K562 (cell line): Measurements from ENCODE around the gene LACTBL1.

Experiments
- CBFB ChIP-seq: sonication (generic); formaldehyde crosslinking; IDR thresholded peaks from 2 replicates; pipeline ENCODE4 v1.4.0; 2020; ENCODE audit warnings: mild to moderate bottlenecking, missing genetic modification reagents
- CREBBP ChIP-seq: IDR thresholded peaks from one replicate; pipeline ENCODE4 v1.6.1; 2012; ENCODE audit warnings: low read depth, mild to moderate bottlenecking, control low read depth, inconsistent platforms, low read length
- JUND ChIP-seq, 2 experiments: IDR thresholded peaks; 2 replicates in 1 of 2; 3 replicates in 1 of 2; pipeline ENCODE4 v1.6.1; 2011; ENCODE audit warnings: borderline replicate concordance in 2 of 2, low read depth in 2 of 2, low read length in 2 of 2, improper control_type of control experiment in 1 of 2, missing biosample characterization in 1 of 2, missing genetic modification characterization in 1 of 2, missing genetic modification reagents in 1 of 2
- MYC ChIP-seq, 2 experiments: fragments of 250-450 bp in 1 of 2; sonication (Bioruptor Pico) in 1 of 2; IDR thresholded peaks; 2 replicates each; pipeline versions ENCODE4 v1.5.1 to v1.6.1; 2012 to 2021; ENCODE audit warnings: low read depth in 2 of 2, borderline replicate concordance in 1 of 2, improper control_type of control experiment in 1 of 2, low read length in 1 of 2, mild to moderate bottlenecking in 1 of 2, moderate library complexity in 1 of 2
- PHF8 ChIP-seq: fragments of 200-600 bp; sonication (generic); IDR thresholded peaks from 2 replicates; pipeline ENCODE4 v1.6.1; 2012; ENCODE audit warnings: mixed run types, mild to moderate bottlenecking, inconsistent platforms, low read length, moderate library complexity, borderline replicate concordance
- SIN3A ChIP-seq, 2 experiments: fragments of 150-350 bp in 1 of 2; IDR thresholded peaks; 2 replicates each; pipeline ENCODE4 v1.6.1; 2011 to 2016; ENCODE audit warnings: borderline replicate concordance in 2 of 2, low read depth in 2 of 2, low read length in 2 of 2, mild to moderate bottlenecking in 2 of 2, moderate library complexity in 2 of 2; ENCODE audit not compliant: control insufficient read depth in 1 of 2
- STAG1 ChIP-seq: sonication (generic); formaldehyde crosslinking; IDR thresholded peaks from 2 replicates; pipeline ENCODE4 v1.5.0; 2020; ENCODE audit warnings: missing genetic modification reagents, borderline replicate concordance
- TRIM28 ChIP-seq: fragments of 450-650 bp; IDR thresholded peaks from 2 replicates; pipeline ENCODE4 v1.6.1; 2017
- ZBTB8A ChIP-seq: fragments of 450-650 bp; IDR thresholded peaks from 2 replicates; pipeline ENCODE4 v1.6.1; 2018; ENCODE audit warnings: mild to moderate bottlenecking, moderate library complexity; ENCODE audit not compliant: partially characterized antibody
- ZNF311 ChIP-seq: fragments of 250-450 bp; sonication (Bioruptor Pico); IDR thresholded peaks from 2 replicates; pipeline ENCODE4 v1.4.0; 2020; ENCODE audit warnings: mild to moderate bottlenecking, moderate library complexity
- ZNF384 ChIP-seq: IDR thresholded peaks from 2 replicates; pipeline ENCODE4 v1.6.1; 2012; ENCODE audit warnings: low read depth, low read length, improper control_type of control experiment
- ZNF444 ChIP-seq: fragments of 250-450 bp; sonication (Bioruptor Pico); IDR thresholded peaks from 2 replicates; pipeline ENCODE4 v1.4.0; 2020; ENCODE audit warnings: mild to moderate bottlenecking, moderate library complexity
- ZNF57 ChIP-seq: fragments of 450-650 bp; formaldehyde crosslinking; IDR thresholded peaks from 2 replicates; pipeline ENCODE4 v1.4.0; 2020; ENCODE audit warnings: mild to moderate bottlenecking, moderate library complexity
- TF ChIP-seq, protein P1 (sequence below), 3 experiments: IDR thresholded peaks in 2 of 3; conservative IDR thresholded peaks in 1 of 3; 2 replicates each; pipeline ENCODE4 v1.5.1; 2011 to 2012; ENCODE audit warnings: low read length in 3 of 3, mild to moderate bottlenecking in 3 of 3, control low read depth in 2 of 3, improper control_type of control experiment in 1 of 3, inconsistent platforms in 1 of 3, low read depth in 1 of 3, mixed read lengths in 1 of 3, moderate library complexity in 1 of 3; ENCODE audit not compliant: insufficient read depth in 2 of 3

DNA sequence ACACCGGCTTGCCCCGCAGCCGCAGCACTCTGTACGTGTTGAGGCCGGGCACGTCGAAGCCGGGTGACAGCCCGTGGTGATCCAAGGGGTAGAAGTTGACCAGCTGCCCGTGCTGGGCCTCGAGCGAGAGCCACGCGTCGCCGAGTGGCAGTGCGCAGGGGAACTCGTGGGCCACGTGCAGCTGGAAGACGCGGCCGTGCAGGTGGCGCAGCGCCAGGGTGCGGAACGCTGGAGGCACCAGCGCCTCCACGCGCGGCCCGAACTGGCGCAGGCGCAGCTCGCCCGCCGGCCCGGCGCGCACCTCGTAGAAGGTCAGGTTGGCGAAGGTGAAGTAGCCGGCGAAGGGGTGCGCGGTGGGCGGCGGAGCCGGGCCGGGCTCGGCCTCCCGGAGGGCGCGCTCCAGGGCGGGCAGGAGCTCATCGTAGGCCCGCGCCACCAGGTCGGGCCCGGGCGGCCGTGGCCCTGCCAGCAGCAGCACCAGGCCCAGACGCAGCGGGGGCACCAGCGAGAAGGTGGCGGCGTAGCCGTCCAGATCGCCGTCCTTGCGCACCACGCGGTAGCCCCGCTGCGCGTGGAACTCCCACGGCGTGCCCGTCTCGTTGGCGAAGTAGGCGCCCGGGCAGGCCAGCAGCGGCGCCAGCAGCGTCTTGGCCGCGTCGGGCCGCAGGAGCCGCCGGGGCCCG lies 19.5 kb downstream of the LACTBL1 start:
- no peak for TF ChIP-seq PHF8
- no peak for TF ChIP-seq CBFB (CRISPR knock-in tag)
- no peak for TF ChIP-seq SIN3A (IDR thresholded peaks at IDR 0.05; ENCODE audit: borderline replicate concordance in 2 of 2, control insufficient read depth in 1 of 2, low read depth in 2 of 2, low read length in 2 of 2)
- TF ChIP-seq TRIM28, result no peak
- no peak for TF ChIP-seq JUND (IDR thresholded peaks at IDR 0.05; ENCODE audit: borderline replicate concordance, low read depth, low read length)
- TF ChIP-seq JUND (tag; IDR thresholded peaks at IDR 0.05; ENCODE audit: borderline replicate concordance, low read depth, low read length), result no peak
- no peak for TF ChIP-seq ZBTB8A
- no peak for TF ChIP-seq ZNF57 (CRISPR knock-in tag)
- no peak for TF ChIP-seq CREBBP
- TF ChIP-seq, protein P1, sequence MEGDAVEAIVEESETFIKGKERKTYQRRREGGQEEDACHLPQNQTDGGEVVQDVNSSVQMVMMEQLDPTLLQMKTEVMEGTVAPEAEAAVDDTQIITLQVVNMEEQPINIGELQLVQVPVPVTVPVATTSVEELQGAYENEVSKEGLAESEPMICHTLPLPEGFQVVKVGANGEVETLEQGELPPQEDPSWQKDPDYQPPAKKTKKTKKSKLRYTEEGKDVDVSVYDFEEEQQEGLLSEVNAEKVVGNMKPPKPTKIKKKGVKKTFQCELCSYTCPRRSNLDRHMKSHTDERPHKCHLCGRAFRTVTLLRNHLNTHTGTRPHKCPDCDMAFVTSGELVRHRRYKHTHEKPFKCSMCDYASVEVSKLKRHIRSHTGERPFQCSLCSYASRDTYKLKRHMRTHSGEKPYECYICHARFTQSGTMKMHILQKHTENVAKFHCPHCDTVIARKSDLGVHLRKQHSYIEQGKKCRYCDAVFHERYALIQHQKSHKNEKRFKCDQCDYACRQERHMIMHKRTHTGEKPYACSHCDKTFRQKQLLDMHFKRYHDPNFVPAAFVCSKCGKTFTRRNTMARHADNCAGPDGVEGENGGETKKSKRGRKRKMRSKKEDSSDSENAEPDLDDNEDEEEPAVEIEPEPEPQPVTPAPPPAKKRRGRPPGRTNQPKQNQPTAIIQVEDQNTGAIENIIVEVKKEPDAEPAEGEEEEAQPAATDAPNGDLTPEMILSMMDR (IDR thresholded peaks at IDR 0.05 in 2 of 3, conservative IDR thresholded peaks at IDR 0.05 in 1 of 3; ENCODE audit: insufficient read depth in 2 of 3, low read depth in 1 of 3, low read length in 3 of 3), result no peak
- TF ChIP-seq STAG1 (CRISPR knock-in tag), result no peak
- no peak for TF ChIP-seq MYC (IDR thresholded peaks at IDR 0.05; ENCODE audit: low read depth, low read length)
- no peak for TF ChIP-seq MYC (CRISPR knock-in tag; IDR thresholded peaks at IDR 0.05; ENCODE audit: borderline replicate concordance, low read depth)
- no peak for TF ChIP-seq ZNF444
- TF ChIP-seq ZNF384, result no peak
- TF ChIP-seq ZNF311 (CRISPR knock-in tag), result no peak
